ENCODE results near the gene LOXL1. TPM values are rescaled to one million over a fixed set of nuclear protein-coding genes. Genes with fewer than 3 reads are reported as not detected.
A peak's percentile ranks its signal among the peaks of the same experiment; 100 is the strongest.

Gene LOXL1
- total RNA-seq (ENCODE audit: low replicate concordance), result 10.3 and 25.1 TPM in 2 replicates
- long read RNA-seq, partial matches to known transcripts, result 0 of 1 reads
- long read RNA-seq, other reads (novel, unspliced or antisense), result 0 of 1 reads

DNA sequence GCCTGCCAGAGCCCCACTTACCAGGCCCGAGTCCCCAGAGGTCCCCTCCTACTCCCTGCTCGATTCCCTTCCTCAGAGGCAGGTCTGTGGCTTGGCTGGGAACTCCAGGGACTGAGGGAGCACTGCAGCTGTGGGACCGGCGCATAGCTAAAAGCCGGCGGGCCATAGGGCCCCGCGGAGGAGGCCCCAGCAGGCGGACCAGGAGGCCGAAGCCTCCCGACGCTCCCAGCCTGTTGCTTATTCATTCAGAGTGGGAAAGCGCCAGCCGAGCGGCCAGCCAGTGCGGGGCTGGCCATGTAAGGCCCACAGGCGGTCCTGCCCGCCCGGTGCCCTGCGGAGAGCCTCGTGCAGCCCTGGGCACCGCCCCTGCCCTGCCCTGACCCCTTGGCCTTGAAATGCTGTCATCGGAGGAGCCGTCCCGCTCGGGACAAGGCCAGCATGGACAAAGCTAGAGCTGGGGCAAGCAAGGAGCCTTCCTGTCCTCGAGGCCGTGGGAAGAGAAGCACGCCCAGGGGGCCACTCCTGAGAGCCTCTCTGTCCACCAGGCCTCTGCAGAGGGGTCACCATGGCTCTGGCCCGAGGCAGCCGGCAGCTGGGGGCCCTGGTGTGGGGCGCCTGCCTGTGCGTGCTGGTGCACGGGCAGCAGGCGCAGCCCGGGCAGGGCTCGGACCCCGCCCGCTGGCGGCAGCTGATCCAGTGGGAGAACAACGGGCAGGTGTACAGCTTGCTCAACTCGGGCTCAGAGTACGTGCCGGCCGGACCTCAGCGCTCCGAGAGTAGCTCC lies at the start of gene LOXL1:
LOXL1 (plus strand) TSS at position 244 of the 784 bp plus-strand sequence; CDS start at position 566, 322 bp downstream.
- Mint-ChIP-seq H3K27ac (no peak within 1 kb of the TSS), H3K27me3 (peaks cover 14% of the 10 kb centered on the region), H3K9me3 (no peaks in the 10 kb centered on the region), H3K36me3 (no peaks in the 10 kb centered on the region), H3K4me3 (peak within 1 kb of the TSS; percentile 79), H3K4me1 (ENCODE audit: unreplicated experiment) (peaks cover 37% of the 10 kb centered on the region)
- no peak for DNase-seq (ENCODE audit: extremely low spot score, unreplicated experiment)
- TF ChIP-seq CTCF (conservative IDR thresholded peaks at IDR 0.05), result no peak

GRCh38 chr15:73879426-73879825 lies 46.8 kb upstream of the LOXL1 start:
- no peaks in the 10 kb centered on the region for H3K36me3 Mint-ChIP-seq
- DNase-seq (ENCODE audit: extremely low spot score, unreplicated experiment), result no peak
- TF ChIP-seq CTCF (conservative IDR thresholded peaks at IDR 0.05), result no peak
- H3K27ac Mint-ChIP-seq, result no peak overlapping the region
- H3K4me1 Mint-ChIP-seq (ENCODE audit: unreplicated experiment), result no peaks in the 10 kb centered on the region
- H3K4me3 Mint-ChIP-seq, result no peak overlapping the region
- H3K27me3 Mint-ChIP-seq, result peaks cover 23% of the 10 kb centered on the region
- no peaks in the 10 kb centered on the region for H3K9me3 Mint-ChIP-seq

- no peak overlapping the region for H3K4me3 Mint-ChIP-seq
- TF ChIP-seq CTCF (conservative IDR thresholded peaks at IDR 0.05), result no peak
- H3K27me3 Mint-ChIP-seq, result peaks cover 24% of the 10 kb centered on the region
- H3K9me3 Mint-ChIP-seq, result no peaks in the 10 kb centered on the region
- H3K36me3 Mint-ChIP-seq, result no peaks in the 10 kb centered on the region
- DNase-seq (ENCODE audit: extremely low spot score, unreplicated experiment), result peak; percentile 45
- no peak overlapping the region for H3K27ac Mint-ChIP-seq
- no peaks in the 10 kb centered on the region for H3K4me1 Mint-ChIP-seq (ENCODE audit: unreplicated experiment)
These were observed 44.5 kb upstream of the LOXL1 start for GRCh38 chr15:73881579-73882320.

DNA sequence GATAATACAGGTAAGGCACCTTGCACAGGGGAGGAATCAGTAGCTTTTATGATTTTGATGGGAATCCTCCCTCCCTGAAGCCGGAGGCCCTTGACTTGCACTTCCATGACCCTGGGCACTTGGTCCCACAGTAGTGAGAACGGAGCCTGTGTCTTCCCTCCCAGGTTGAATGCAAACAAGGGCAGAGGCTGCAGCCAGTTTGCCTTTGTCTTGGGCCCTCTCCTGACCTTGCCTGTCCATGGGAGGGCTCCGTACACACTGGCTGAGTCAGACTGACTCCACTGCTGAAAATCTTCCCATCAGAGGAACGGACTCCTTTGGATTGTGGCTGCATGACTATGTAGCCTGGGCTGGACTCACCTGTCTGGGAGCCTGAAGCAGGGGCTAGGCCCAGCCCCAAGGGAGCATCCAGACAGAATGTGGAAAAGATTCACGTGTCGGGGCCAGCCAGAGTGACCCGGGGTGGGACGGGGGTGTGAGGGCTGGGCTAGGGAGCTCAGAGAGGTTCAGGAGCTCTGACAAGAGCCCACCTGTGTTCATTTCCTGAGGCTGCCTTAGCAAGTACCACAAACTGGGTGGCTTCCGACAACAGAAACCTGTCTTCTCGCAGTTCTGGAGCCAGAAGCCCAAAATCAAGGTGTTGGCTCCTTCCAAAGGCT lies 43.4 kb upstream of the LOXL1 start:
- no peak for TF ChIP-seq CTCF (conservative IDR thresholded peaks at IDR 0.05)

GRCh38 chr15:73884159-73884558 lies 42.1 kb upstream of the LOXL1 start:
- DNase-seq (ENCODE audit: extremely low spot score, unreplicated experiment), result no peak
- TF ChIP-seq CTCF (conservative IDR thresholded peaks at IDR 0.05), result no peak
- Mint-ChIP-seq H3K27me3 (peaks cover 39% of the 10 kb centered on the region), H3K36me3 (no peaks in the 10 kb centered on the region), H3K9me3 (no peaks in the 10 kb centered on the region), H3K27ac (no peak overlapping the region), H3K4me1 (ENCODE audit: unreplicated experiment) (no peaks in the 10 kb centered on the region), H3K4me3 (no peak overlapping the region)

More for the DNA sequence above, 43.4 kb upstream of the LOXL1 start:
- DNase-seq (ENCODE audit: extremely low spot score, unreplicated experiment), result no peak
- no peaks in the 10 kb centered on the region for H3K4me1 Mint-ChIP-seq (ENCODE audit: unreplicated experiment)
- no peaks in the 10 kb centered on the region for H3K36me3 Mint-ChIP-seq
- no peak overlapping the region for H3K27ac Mint-ChIP-seq
- H3K4me3 Mint-ChIP-seq, result no peak overlapping the region
- peaks cover 30% of the 10 kb centered on the region for H3K27me3 Mint-ChIP-seq
- H3K9me3 Mint-ChIP-seq, result no peaks in the 10 kb centered on the region
